Astrocyte (in vitro differentiated cells and primary cell): Measurements from ENCODE around the gene ZNF74.
"Not testable (repeated sequence)": the region's sequence is repeated elsewhere in the genome, so short reads cannot be mapped to it uniquely, and the experiment has no call there.

ENCODE experiments used
- CTCF ChIP-seq: IDR thresholded peaks from 2 replicates; pipeline ENCODE4 v1.5.1; 2011; ENCODE audit warnings: low read depth, mild to moderate bottlenecking, inconsistent platforms, low read length, moderate library complexity; ENCODE audit not compliant: insufficient read depth
- EZH2 ChIP-seq: IDR thresholded peaks from 2 replicates; pipeline ENCODE4 v1.6.1; 2012; ENCODE audit warnings: mild to moderate bottlenecking, low read length, inconsistent platforms; ENCODE audit not compliant: insufficient read depth

- not testable (repeated sequence) for TF ChIP-seq CTCF, EZH2
Measured at GRCh38 chr22:20371687-20372086, 22.3 kb upstream of the ZNF74 start.
